WTC11 (cell line): Measurements from ENCODE around the gene IFT20. TPM values are rescaled to one million over a fixed set of nuclear protein-coding genes. Genes with fewer than 3 reads are reported as not detected.
A peak's percentile ranks its signal among the peaks of the same experiment; 100 is the strongest.

Source experiments
- ESRRA ChIP-seq: sonication (generic); formaldehyde crosslinking; IDR thresholded peaks from 2 replicates; pipeline ENCODE4 v1.8.1; 2022; ENCODE audit warnings: mild to moderate bottlenecking, missing genetic modification reagents, borderline replicate concordance
- ETV6 ChIP-seq: sonication (generic); formaldehyde crosslinking; IDR thresholded peaks from 2 replicates; pipeline ENCODE4 v1.8.1; 2022; ENCODE audit warnings: mild to moderate bottlenecking, missing genetic modification reagents
- FOXJ3 ChIP-seq: sonication (generic); formaldehyde crosslinking; IDR thresholded peaks from 2 replicates; pipeline ENCODE4 v1.9.0; 2021; ENCODE audit warnings: missing genetic modification reagents, mild to moderate bottlenecking, borderline replicate concordance
- FOXK1 ChIP-seq: sonication (generic); formaldehyde crosslinking; IDR thresholded peaks from 2 replicates; pipeline ENCODE4 v1.8.0; 2022; ENCODE audit warnings: mild to moderate bottlenecking, moderate library complexity, missing genetic modification reagents
- FOXP1 ChIP-seq: sonication (generic); formaldehyde crosslinking; IDR thresholded peaks from 2 replicates; pipeline ENCODE4 v1.8.0; 2022; ENCODE audit warnings: missing genetic modification reagents, mild to moderate bottlenecking, moderate library complexity, borderline replicate concordance
- GRHL2 ChIP-seq: fragments of 250-450 bp; sonication (Bioruptor Pico); IDR thresholded peaks from 2 replicates; pipeline ENCODE4 v1.8.0; 2022; ENCODE audit warnings: mild to moderate bottlenecking, moderate library complexity; ENCODE audit not compliant: insufficient replicate concordance, severe bottlenecking
- JUN ChIP-seq: sonication (generic); formaldehyde crosslinking; IDR thresholded peaks from 2 replicates; pipeline ENCODE4 v1.8.0; 2023; ENCODE audit warnings: mild to moderate bottlenecking, missing genetic modification reagents
- KAT7 ChIP-seq: sonication (generic); formaldehyde crosslinking; IDR thresholded peaks from 2 replicates; pipeline ENCODE4 v1.8.1; 2023; ENCODE audit warnings: missing genetic modification reagents, mild to moderate bottlenecking, borderline replicate concordance
- MYBL2 ChIP-seq: sonication (generic); formaldehyde crosslinking; IDR thresholded peaks from 2 replicates; pipeline ENCODE4 v1.8.1; 2023; ENCODE audit warnings: mild to moderate bottlenecking, moderate library complexity, missing genetic modification reagents
- NFATC4 ChIP-seq: fragments of 250-450 bp; sonication (Bioruptor Pico); IDR thresholded peaks from 2 replicates; pipeline ENCODE4 v1.9.0; 2021; ENCODE audit warnings: mild to moderate bottlenecking
- NR1H2 ChIP-seq: sonication (generic); formaldehyde crosslinking; IDR thresholded peaks from 2 replicates; pipeline ENCODE4 v1.9.0; 2021; ENCODE audit warnings: mild to moderate bottlenecking, moderate library complexity, missing genetic modification reagents
- NR2C2 ChIP-seq: sonication (generic); formaldehyde crosslinking; IDR thresholded peaks from 2 replicates; pipeline ENCODE4 v1.8.0; 2022; ENCODE audit warnings: mild to moderate bottlenecking, missing genetic modification reagents
- OVOL2 ChIP-seq: fragments of 250-450 bp; sonication (Bioruptor Pico); IDR thresholded peaks from 2 replicates; pipeline ENCODE4 v1.9.0; 2021; ENCODE audit warnings: mild to moderate bottlenecking, borderline replicate concordance
- RELA ChIP-seq: sonication (generic); formaldehyde crosslinking; IDR thresholded peaks from 2 replicates; pipeline ENCODE4 v1.8.1; 2022; ENCODE audit warnings: missing genetic modification reagents, mild to moderate bottlenecking, borderline replicate concordance
- RORB ChIP-seq: fragments of 250-450 bp; sonication (Bioruptor Pico); IDR thresholded peaks from 2 replicates; pipeline ENCODE4 v1.9.0; 2021; ENCODE audit warnings: mild to moderate bottlenecking
- SMAD3 ChIP-seq: sonication (generic); formaldehyde crosslinking; IDR thresholded peaks from 2 replicates; pipeline ENCODE4 v1.8.0; 2022; ENCODE audit warnings: missing genetic modification reagents, mild to moderate bottlenecking, borderline replicate concordance
- SP1 ChIP-seq: sonication (generic); formaldehyde crosslinking; conservative IDR thresholded peaks from 2 replicates; pipeline ENCODE4 v1.8.1; 2022; ENCODE audit warnings: missing genetic modification reagents
- TCF7 ChIP-seq: sonication (generic); formaldehyde crosslinking; IDR thresholded peaks from 2 replicates; pipeline ENCODE4 v1.8.0; 2022; ENCODE audit warnings: mild to moderate bottlenecking, low read depth, missing genetic modification reagents, moderate library complexity
- TEAD1 ChIP-seq: sonication (generic); formaldehyde crosslinking; IDR thresholded peaks from 2 replicates; pipeline ENCODE4 v1.8.0; 2022; ENCODE audit warnings: mild to moderate bottlenecking, missing genetic modification reagents
- ZNF138 ChIP-seq: sonication (generic); formaldehyde crosslinking; conservative IDR thresholded peaks from 2 replicates; pipeline ENCODE4 v1.8.1; 2022; ENCODE audit warnings: mild to moderate bottlenecking, moderate library complexity, missing genetic modification reagents
- ZNF219 ChIP-seq: sonication (generic); formaldehyde crosslinking; IDR thresholded peaks from 2 replicates; pipeline ENCODE4 v1.8.0; 2023; ENCODE audit warnings: missing genetic modification reagents, mild to moderate bottlenecking, borderline replicate concordance
- ZNF263 ChIP-seq: sonication (generic); formaldehyde crosslinking; IDR thresholded peaks from 2 replicates; pipeline ENCODE4 v1.8.1; 2022; ENCODE audit warnings: low read depth, mild to moderate bottlenecking, moderate library complexity, missing genetic modification reagents
- ZNF317 ChIP-seq: sonication (generic); formaldehyde crosslinking; IDR thresholded peaks from 2 replicates; pipeline ENCODE4 v1.8.1; 2023; ENCODE audit warnings: low read depth, mild to moderate bottlenecking, moderate library complexity, missing genetic modification reagents, borderline replicate concordance
- ZNF396 ChIP-seq: fragments of 250-450 bp; sonication (Bioruptor Pico); IDR thresholded peaks from 2 replicates; pipeline ENCODE4 v1.8.0; 2021; ENCODE audit warnings: mild to moderate bottlenecking, moderate library complexity, borderline replicate concordance
- ZNF416 ChIP-seq: fragments of 250-450 bp; sonication (Bioruptor Pico); IDR thresholded peaks from 2 replicates; pipeline ENCODE4 v1.9.0; 2021; ENCODE audit warnings: mild to moderate bottlenecking, inconsistent platforms
- ZNF671 ChIP-seq: fragments of 250-450 bp; sonication (Bioruptor Pico); IDR thresholded peaks from 2 replicates; pipeline ENCODE4 v1.8.0; 2021; ENCODE audit warnings: mild to moderate bottlenecking
- total RNA-seq: library from RNA; stranded (reverse); gene quantifications from 3 replicates; pipeline ENCODE4 v1.2.3, GENCODE V29; 2021
- TF ChIP-seq, protein P1 (sequence below): sonication (generic); formaldehyde crosslinking; IDR thresholded peaks from 2 replicates; pipeline ENCODE4 v1.8.0; 2022; ENCODE audit warnings: mild to moderate bottlenecking, missing genetic modification reagents
- TF ChIP-seq, protein P2 (sequence below): sonication (generic); formaldehyde crosslinking; IDR thresholded peaks from 2 replicates; pipeline ENCODE4 v1.8.0; 2022; ENCODE audit warnings: mild to moderate bottlenecking, missing genetic modification reagents
- TF ChIP-seq, protein P3 (sequence below): sonication (generic); formaldehyde crosslinking; IDR thresholded peaks from 2 replicates; pipeline ENCODE4 v1.8.0; 2022; ENCODE audit warnings: mild to moderate bottlenecking, missing genetic modification reagents
- TF ChIP-seq, protein P4 (sequence below): sonication (generic); formaldehyde crosslinking; conservative IDR thresholded peaks from 2 replicates; pipeline ENCODE4 v1.8.1; 2023; ENCODE audit warnings: mild to moderate bottlenecking, low read depth, missing genetic modification reagents, moderate library complexity
- TF ChIP-seq, protein P5 (sequence below): fragments of 250-450 bp; sonication (Bioruptor Pico); IDR thresholded peaks from 2 replicates; pipeline ENCODE4 v1.9.0; 2021; ENCODE audit warnings: moderate library complexity, mild to moderate bottlenecking, inconsistent platforms, borderline replicate concordance
- TF ChIP-seq, protein P6 (sequence below): sonication (generic); formaldehyde crosslinking; IDR thresholded peaks from 2 replicates; pipeline ENCODE4 v1.8.1; 2022; ENCODE audit warnings: mild to moderate bottlenecking, moderate library complexity, missing genetic modification reagents
- TF ChIP-seq, protein P7 (sequence below): sonication (generic); formaldehyde crosslinking; IDR thresholded peaks from 2 replicates; pipeline ENCODE4 v1.8.0; 2023; ENCODE audit warnings: missing genetic modification reagents

IFT20 gene
- total RNA-seq, 1 experiment from 2014 or later, result 17.6 TPM

DNA sequence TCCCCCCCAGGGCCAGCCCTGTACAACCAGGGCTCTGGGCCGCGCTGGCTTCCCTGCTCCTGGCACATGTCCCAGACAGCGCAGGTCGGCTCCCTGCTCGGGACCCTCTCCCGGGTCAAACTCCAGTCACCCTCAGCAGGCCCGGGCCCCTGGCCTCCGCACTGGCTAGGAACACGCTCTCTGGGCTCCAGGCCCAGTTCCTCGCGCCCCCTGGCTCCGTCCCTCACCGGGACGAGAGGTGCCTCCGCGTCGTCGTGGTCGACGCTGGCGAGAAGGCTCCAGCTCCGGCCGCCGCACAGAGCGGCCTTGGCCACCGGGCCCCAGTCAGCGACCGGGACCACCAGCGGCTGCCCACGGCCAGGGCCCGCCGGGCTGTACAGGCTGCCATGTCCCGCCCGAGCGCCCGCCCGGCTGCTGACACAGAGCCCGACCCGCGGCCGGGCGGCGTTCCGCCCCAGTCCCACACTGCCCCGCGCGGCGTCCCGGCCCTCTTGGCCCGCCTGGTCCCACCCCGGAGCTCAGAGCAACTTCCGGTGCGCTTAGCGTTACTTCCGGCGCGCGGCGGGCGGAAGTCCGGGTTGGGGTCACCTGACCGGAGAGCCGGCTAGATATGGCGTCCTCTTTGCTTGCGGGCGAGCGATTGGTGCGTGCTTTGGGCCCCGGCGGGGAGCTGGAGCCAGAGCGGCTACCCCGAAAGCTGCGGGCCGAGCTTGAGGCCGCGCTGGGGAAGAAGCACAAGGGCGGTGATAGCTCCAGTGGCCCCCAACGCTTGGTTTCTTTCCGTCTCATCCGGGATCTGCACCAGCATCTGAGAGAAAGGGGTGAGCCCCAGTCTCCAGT is 22.0 kb upstream of the IFT20 start, which contains the start of gene POLDIP2 (continued):
- TF ChIP-seq RORB (CRISPR knock-in tag) (no peak), SP1 (CRISPR knock-in tag) (peak; percentile 93), ZNF263 (CRISPR knock-in tag) (0 out of 2 replicates have a peak, but pooled peaks have one; percentile 25), ZNF138 (no peak), FOXK1 (CRISPR knock-in tag) (peak; percentile 98), TEAD1 (CRISPR knock-in tag) (peak; percentile 67; the same call in 1 of the 2 replicates), NR1H2 (CRISPR knock-in tag) (no peak), ETV6 (CRISPR knock-in tag) (peak; percentile 47; the same call in 1 of the 2 replicates), SMAD3 (CRISPR knock-in tag) (peak; percentile 66; the same call in 1 of the 2 replicates), ZNF396 (CRISPR knock-in tag) (no peak), ZNF671 (no peak), GRHL2 (CRISPR knock-in tag) (no peak), RELA (CRISPR knock-in tag) (peak; percentile 24; the same call in 1 of the 2 replicates), FOXP1 (CRISPR knock-in tag) (0 out of 2 replicates have a peak, but pooled peaks have one; percentile 37), OVOL2 (CRISPR knock-in tag) (no peak), ZNF416 (CRISPR knock-in tag) (no peak), ESRRA (peak; percentile 87), MYBL2 (CRISPR knock-in tag) (no peak), KAT7 (CRISPR knock-in tag) (no peak), ZNF219 (CRISPR knock-in tag) (no peak), FOXJ3 (CRISPR knock-in tag) (no peak), NFATC4 (CRISPR knock-in tag) (no peak), TCF7 (no peak), JUN (CRISPR knock-in tag) (0 out of 2 replicates have a peak, but pooled peaks have one; percentile 32), NR2C2 (CRISPR knock-in tag) (no peak), ZNF317 (CRISPR knock-in tag) (no peak)
- TF ChIP-seq, protein P1, sequence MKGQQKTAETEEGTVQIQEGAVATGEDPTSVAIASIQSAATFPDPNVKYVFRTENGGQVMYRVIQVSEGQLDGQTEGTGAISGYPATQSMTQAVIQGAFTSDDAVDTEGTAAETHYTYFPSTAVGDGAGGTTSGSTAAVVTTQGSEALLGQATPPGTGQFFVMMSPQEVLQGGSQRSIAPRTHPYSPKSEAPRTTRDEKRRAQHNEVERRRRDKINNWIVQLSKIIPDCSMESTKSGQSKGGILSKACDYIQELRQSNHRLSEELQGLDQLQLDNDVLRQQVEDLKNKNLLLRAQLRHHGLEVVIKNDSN (CRISPR knock-in tag), result peak; percentile 98
- TF ChIP-seq, protein P2, sequence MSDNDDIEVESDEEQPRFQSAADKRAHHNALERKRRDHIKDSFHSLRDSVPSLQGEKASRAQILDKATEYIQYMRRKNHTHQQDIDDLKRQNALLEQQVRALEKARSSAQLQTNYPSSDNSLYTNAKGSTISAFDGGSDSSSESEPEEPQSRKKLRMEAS (CRISPR knock-in tag), result peak; percentile 69; the same call in 1 of the 2 replicates
- TF ChIP-seq, protein P3, sequence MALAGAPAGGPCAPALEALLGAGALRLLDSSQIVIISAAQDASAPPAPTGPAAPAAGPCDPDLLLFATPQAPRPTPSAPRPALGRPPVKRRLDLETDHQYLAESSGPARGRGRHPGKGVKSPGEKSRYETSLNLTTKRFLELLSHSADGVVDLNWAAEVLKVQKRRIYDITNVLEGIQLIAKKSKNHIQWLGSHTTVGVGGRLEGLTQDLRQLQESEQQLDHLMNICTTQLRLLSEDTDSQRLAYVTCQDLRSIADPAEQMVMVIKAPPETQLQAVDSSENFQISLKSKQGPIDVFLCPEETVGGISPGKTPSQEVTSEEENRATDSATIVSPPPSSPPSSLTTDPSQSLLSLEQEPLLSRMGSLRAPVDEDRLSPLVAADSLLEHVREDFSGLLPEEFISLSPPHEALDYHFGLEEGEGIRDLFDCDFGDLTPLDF (CRISPR knock-in tag), result no peak
- TF ChIP-seq, protein P4, sequence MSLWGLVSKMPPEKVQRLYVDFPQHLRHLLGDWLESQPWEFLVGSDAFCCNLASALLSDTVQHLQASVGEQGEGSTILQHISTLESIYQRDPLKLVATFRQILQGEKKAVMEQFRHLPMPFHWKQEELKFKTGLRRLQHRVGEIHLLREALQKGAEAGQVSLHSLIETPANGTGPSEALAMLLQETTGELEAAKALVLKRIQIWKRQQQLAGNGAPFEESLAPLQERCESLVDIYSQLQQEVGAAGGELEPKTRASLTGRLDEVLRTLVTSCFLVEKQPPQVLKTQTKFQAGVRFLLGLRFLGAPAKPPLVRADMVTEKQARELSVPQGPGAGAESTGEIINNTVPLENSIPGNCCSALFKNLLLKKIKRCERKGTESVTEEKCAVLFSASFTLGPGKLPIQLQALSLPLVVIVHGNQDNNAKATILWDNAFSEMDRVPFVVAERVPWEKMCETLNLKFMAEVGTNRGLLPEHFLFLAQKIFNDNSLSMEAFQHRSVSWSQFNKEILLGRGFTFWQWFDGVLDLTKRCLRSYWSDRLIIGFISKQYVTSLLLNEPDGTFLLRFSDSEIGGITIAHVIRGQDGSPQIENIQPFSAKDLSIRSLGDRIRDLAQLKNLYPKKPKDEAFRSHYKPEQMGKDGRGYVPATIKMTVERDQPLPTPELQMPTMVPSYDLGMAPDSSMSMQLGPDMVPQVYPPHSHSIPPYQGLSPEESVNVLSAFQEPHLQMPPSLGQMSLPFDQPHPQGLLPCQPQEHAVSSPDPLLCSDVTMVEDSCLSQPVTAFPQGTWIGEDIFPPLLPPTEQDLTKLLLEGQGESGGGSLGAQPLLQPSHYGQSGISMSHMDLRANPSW (CRISPR knock-in tag), result no peak
- TF ChIP-seq, protein P5, sequence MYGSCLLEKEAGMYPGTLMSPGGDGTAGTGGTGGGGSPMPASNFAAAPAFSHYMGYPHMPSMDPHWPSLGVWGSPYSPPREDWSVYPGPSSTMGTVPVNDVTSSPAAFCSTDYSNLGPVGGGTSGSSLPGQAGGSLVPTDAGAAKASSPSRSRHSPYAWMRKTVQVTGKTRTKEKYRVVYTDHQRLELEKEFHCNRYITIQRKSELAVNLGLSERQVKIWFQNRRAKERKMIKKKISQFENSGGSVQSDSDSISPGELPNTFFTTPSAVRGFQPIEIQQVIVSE, result no peak
- TF ChIP-seq, protein P6, sequence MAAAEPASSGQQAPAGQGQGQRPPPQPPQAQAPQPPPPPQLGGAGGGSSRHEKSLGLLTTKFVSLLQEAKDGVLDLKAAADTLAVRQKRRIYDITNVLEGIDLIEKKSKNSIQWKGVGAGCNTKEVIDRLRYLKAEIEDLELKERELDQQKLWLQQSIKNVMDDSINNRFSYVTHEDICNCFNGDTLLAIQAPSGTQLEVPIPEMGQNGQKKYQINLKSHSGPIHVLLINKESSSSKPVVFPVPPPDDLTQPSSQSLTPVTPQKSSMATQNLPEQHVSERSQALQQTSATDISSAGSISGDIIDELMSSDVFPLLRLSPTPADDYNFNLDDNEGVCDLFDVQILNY (CRISPR knock-in tag), result peak; percentile 67; the same call in 1 of the 2 replicates
- TF ChIP-seq, protein P7, sequence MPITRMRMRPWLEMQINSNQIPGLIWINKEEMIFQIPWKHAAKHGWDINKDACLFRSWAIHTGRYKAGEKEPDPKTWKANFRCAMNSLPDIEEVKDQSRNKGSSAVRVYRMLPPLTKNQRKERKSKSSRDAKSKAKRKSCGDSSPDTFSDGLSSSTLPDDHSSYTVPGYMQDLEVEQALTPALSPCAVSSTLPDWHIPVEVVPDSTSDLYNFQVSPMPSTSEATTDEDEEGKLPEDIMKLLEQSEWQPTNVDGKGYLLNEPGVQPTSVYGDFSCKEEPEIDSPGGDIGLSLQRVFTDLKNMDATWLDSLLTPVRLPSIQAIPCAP (CRISPR knock-in tag), result no peak; the same call in 1 of the 2 replicates
